Activated effector memory CD4-positive, alpha-beta T cell treated with Interleukin-2 at 50 U/mL for 16 hours (primary cell): ENCODE data around the gene TAS2R1.

Experiments used
- DNase-seq: peaks from one replicate; pipeline ENCODE4 v3.0.0-alpha.2; 2020

The TAS2R1 gene, protein sequence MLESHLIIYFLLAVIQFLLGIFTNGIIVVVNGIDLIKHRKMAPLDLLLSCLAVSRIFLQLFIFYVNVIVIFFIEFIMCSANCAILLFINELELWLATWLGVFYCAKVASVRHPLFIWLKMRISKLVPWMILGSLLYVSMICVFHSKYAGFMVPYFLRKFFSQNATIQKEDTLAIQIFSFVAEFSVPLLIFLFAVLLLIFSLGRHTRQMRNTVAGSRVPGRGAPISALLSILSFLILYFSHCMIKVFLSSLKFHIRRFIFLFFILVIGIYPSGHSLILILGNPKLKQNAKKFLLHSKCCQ

DNA sequence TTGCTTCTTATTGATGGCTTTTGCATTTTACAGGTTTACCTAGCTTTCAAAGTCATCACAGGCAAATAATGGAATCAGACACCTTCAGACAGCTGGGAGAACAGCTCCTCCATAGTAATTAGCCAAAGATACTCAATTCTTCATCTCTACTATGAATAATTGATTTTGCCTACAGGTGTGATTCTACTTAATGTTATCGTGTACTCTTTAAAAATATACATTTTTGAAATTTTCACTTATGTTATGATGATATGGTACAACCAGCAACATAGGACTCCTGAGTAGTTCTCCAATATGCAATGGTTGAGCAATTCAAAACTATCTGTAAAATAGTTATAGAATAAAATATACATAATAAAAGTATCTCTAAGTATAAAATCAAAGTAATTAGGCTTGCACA lies at the start of gene TAS2R1:
Gene TAS2R1 (minus strand): TSS at position 101 of the 400 bp plus-strand sequence. CDS start 319 bp downstream, outside the sequence.
- DNase-seq: no peak

DNA sequence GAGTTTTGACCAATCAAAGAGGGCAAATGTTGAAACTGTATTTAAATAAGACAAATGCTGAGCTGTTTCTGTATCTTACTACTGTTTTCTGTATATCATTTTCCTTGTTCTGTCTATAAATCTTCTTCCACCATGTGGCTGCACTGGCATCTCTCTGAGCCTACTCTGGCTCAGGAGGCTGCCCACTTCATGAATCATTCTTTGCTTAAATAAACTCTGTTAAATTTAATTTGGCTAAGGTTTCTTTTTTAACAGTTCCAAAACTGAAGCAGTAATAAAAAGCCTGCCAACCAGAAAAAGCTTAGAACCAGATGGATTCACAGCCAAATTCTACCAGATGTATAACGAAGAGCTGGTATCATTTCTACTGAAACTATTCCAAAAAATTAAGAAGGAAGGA lies 40.2 kb upstream of the TAS2R1 start:
- no peak for DNase-seq

DNA sequence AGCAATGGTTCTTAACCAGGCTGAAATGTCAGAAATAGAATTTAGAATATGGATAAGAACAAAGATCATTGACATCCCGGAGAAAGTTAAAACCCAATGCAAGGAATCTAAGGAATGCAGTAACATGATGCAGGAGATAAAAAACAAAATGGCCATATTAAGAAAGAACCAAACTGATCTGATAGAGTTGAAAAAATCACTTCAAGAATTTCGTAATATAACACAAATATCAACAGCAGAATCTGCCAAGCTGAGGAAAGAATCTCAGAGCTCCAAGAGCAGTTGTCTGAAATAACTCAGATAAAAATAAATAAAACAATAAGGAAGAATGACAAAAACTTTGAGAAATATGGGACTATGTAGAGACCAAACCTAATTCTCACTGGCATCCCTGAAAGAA lies 37.8 kb upstream of the TAS2R1 start:
- no peak for DNase-seq

DNA sequence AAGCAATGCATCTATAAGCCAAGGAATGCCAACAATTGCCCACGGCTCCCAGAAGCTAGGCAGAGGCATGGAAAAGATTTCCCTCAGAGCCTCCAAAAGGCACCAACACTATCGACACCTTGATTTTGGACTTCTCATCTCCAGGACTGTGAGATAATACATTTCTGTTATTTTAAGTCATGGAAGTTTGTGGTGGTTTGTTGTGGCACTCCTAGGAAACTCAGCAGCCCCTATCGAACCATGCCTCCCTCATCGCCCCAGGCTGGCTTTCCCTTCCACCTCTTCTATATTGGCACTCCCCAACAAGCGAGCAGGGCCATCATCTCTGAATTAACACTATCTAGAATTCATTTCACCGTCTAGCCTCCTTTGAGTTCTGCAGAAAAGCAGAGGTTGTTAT lies 33.7 kb upstream of the TAS2R1 start:
- DNase-seq: no peak

DNA sequence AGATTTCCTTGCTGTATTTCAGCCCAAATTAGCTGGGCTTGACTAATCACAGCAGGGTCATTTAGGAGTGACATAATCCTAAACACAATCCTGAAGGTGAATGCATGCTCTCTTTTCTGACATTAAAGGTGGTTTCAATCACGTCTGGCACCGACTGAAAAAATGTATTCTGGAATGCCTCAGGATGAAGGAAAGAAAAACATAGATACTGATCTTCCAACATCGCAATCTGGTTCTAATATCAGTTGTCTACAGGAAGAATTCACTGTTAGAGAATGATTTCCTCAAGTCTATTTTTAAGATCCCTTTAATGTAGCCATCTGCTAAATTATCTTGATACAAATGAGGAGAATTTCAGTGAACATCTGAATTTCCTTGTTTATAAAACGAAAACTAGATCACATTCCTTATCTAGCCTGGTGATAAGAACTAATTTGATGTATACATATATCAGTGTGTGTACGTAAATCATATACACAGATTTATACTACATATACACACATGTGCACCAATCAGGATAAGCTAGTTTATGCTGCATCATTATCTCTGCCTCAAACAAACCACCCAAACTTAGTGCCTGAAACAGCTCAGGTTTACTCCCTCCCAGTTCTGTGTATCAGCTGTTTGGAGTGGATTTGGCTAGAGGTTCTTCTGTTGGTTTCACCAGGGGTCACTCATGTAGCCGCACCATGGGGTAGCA lies 31.3 kb upstream of the TAS2R1 start:
- DNase-seq: no peak

DNA sequence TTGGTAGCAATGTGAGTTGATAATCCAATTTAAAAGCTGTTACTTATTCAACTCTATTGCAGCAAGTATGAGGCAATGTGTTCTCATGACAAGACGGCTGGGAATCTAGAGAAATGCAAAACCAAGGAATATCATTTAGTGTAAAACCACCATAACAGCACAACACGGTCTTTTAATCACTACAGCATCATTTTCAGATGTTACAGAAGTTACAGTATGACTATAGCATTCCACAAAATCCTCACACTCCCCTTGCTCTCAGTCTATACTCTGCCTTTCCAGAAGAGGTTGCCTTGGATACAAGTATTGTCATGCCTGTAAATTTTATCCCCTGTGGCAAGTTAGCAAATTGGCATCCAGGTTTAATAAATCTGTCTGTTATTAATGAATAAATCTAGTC lies 28.6 kb upstream of the TAS2R1 start:
- no peak for DNase-seq

DNA sequence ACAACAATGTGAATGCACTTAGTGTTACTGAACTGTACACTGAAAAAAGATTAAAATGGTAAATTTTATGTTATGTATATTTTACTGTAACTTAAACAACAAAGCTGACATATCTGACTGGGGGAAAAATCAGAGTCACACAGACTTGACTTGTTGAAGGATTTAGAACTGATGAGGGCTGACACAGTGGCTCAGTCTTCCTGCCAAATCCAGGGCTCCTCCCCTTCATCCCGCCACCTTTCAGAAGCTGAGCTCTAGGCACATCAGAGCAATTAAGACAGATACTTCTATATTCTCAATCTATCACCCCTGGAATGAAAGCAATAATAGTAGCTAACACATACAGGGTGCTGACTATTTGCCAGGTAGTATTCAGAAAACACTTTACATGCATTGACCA lies 27.7 kb upstream of the TAS2R1 start:
- DNase-seq: no peak

DNA sequence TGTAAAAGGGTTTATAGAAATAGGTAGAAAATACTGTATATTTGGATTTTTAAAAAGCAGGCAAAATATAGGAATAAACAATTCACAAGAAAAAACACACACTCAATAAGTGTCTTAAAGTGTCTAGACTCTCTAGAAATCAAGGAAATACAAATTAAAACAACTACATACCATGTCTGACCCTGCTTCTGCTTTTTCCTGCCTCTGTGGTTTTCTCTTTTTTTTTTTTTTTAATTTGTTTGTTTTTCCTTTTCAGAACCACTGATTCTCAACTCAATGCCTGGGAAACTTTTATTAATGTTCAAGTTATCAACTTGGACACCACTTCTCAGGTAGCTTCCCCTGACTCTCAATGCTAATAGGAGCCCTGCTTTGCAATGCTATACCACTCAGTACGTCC lies 25.5 kb upstream of the TAS2R1 start:
- no peak for DNase-seq

DNA sequence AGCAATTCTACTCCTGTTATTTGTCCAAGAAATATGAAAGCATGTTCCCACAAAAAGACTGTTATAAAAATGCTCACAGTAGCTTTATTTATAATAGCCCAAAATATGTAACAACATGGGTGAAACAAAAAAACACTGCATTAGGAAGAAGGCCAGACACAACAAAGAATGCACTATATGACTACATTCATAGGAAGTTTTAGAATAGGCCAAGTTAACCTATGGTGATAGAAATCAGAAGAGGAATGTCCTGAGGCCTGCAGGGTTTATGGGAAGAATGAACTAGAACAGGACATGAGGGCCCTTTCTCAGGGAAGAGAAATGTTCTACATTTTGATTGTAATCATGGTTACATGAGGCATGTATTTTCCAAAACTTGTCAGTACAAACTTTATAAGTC lies 24.7 kb upstream of the TAS2R1 start:
- no peak for DNase-seq

DNA sequence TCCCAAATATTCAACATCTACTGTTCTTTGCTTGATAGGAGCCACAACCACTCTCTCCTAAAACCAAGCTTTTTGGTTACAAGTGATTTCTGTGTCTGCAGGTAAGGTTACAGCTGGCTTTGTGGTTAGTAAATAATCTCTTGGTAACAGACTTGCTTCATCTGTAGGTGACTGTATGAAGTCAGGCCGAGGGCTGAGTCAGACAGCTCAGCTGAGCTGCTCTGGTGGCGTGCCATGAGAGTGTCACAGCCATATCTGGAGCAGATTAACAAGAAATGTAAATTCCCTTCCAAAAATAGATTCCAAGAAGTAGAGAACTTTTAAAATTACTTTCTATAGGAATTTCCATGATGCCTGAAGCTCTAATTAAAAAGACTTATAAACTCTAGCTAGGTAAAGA lies 23.7 kb upstream of the TAS2R1 start:
- no peak for DNase-seq

DNA sequence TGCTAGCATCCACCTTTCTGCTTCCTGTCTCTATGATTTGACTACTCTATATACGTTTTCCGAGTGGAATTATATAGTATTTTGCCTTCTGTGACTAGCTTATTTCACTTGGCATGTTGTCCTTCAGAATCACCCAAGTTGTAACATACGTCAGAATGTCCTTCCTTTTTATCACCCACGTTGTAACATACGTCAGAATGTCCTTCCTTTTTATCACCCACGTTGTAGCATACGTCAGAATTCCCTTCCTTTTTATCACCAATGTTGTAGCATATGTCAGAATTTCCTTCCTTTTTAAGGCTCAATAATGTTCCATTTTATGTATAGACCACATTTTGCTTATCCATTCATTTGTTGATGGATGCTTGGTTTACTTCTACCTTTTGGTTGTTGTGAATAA lies 22.9 kb upstream of the TAS2R1 start:
- no peak for DNase-seq

DNA sequence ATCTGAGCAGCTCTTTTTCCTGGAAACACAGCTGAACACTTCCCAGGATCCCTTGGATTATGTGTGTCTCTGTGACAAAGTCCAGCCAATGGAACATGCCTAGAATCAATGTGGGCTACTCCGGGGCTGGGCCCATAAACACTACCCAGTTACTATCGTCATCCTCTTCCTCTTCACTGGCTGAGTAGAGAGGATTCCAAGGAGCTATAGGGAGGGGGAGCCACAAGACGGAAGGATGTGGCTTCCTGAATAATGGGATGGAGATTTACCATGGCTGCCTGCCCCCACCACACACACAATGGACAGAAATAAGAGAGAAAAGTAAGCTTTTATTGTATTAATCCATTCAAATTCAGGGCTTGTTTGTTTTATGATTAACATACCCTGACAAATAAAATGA lies 22.1 kb upstream of the TAS2R1 start:
- DNase-seq: no peak

DNA sequence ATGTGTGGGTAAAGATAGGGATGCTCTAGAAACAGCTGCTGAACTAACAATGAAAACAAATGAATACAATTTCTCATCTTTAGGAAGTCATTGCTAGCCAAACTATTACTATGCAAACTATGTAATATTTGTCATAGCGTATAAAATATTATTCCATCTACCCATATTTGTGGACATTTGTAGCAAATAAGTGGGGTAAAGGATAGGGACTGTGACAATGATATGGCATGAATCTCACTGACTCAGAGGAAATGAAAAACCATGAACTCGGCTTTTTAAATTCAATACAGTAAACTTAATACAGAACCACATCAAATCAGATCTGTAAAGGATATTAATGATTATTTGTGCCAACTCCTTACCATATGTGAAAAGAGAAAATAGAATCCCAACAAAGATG lies 16.7 kb upstream of the TAS2R1 start:
- DNase-seq: no peak

DNA sequence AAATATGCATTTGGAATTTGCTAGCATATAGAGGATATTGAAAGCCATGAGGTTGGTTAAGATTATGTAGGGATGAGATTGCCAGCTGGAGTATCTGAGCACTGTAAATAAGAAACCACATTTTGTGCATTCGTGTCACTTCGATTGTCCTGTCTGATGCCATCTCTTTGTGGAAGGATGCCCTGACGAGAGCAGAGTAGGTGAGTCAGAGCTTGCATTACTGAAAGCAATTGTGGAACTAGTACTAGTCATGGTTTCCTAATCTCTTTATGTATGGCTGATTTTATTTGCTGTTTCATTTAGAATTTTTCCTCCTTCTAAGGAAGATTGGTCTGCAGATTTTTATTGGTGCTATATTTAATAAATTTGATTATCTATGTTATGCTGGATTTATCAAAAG lies 14.5 kb upstream of the TAS2R1 start:
- DNase-seq: no peak

DNA sequence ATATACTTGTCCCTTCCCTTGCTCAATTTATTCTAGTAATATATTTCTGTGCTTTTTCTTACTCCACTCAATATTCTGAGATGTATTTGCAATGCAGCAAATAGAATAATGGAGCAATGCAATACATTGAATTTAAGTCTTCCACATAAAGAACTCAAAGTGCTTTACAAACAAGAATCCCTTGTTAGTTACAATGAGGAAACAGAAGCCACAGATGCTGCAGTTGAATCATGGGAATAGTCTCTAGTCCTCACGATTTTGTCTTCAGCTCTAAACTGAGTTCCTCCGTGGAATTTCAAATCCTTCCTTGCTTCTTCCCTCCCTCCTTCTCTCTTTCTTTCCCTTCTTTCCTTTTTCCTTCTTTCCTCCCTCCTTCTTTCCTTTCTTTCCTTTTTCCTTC lies 12.5 kb upstream of the TAS2R1 start:
- DNase-seq: no peak

DNA sequence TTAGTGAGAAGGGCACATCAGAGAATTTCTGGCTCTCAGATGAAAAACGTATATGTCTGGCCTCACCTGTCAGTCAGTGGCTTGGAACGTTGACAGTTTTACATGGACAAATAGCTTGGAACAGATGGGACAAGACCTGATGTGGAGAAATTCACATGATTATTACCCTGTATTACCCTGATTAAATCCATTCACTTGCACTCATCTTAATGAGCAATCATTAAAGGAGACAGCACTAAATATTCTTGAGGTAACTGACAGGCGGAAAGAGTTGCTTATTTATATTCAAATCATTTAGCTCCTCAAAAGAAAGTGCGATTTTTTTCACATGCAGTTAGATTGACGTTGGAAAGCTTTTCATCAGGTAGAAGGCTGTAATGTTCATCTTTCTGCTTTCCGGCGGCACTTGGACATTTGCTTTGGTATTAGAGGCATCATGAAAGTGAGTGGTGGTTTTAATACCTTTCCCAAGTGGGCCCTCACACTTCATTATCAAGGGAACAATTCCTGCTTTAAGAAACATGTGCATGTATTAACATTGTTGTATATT lies 11.7 kb upstream of the TAS2R1 start:
- no peak for DNase-seq

DNA sequence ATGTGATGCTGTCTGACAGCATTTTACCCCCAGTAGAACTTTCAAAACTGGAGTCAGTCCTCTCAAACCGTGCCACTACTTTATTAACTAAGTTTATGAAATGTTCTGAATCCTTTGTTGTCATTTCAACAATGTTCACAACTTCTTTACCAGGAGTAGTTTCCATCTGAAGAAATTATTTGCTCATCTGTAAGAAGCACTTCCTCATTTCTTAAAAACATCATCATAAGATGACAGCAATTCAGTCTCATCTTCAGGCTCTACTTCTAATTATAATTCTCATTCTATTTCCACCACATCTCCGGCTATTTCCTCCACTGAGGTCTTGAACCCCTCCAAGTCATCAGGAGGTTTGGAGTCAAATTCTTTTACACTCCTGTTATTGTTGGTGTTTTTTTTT lies 2.3 kb upstream of the TAS2R1 start:
- DNase-seq: no peak

DNA sequence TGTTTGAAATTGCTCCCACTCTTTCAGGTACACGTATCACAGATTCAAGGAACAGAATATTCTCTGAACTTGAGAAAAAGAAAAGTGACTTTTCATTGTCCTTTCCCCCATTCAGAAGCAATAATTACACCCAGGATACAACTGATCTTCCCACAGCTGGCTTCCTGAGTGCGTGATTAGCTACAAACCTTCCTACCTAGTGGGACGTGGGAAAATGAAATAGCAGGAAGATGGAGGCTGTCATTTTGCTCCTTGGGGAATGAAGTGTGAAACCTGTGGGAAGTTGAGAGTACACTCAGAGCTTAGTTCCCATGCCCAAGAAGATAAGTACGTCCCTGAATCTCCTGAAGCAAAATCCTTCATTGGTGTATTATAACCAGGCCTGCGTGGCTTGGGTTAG lies 2.6 kb downstream of the TAS2R1 start:
- no peak for DNase-seq

DNA sequence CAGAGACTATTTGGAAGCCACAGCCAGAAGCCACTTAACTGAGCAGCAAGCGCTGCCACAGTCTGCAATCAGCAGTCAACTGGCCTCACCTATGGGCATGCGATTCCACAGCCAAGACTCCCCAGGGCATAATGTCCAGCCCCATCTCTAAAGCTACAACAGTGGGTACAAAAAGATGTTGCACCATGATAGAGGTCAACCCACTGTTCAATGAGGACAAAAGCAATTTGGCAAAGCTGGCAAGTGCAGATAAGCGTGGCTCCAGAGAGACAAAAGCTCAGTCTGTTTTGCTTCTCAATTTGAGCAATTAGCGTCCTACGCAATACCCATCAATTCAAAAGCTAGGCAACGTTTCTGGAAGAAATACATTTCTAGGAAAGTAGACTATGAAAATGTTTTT lies 3.2 kb downstream of the TAS2R1 start:
- no peak for DNase-seq

DNA sequence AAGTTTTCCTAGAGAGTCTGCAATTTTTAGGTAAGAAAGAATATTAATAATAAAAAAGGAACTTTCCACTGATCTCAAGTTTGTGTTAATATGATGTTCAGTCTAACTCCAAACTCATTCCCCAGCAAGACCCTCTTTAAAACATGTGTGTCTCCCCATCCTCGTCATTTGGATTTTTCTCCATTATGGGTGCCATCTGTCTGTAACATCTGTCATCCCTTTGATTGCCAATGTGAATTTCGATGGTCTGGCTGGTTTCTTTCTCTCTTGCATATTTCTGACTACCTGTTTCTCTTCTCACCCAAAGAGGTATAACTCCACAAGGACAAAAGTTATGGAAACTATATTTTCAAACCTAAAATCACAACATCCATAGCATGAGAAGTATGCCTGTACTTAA lies 4.4 kb downstream of the TAS2R1 start:
- no peak for DNase-seq

DNA sequence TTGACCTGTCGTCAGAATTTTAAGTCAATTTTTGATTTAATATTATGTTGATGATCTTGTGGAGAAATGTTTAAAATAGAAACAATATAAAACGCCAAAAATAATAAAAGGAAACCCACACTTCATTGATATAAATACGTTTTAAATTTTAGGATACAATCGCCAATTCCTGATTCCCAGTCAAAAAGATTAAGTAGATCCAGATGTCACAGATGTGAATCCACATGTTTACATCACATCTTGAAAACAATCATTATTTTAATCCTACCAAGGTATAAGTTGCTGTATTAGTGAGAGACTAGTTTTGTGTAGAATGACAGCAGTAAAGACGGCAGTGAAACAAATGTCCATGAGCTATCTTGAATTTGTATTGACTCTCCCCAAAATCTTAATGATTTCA lies 4.9 kb downstream of the TAS2R1 start:
- no peak for DNase-seq

DNA sequence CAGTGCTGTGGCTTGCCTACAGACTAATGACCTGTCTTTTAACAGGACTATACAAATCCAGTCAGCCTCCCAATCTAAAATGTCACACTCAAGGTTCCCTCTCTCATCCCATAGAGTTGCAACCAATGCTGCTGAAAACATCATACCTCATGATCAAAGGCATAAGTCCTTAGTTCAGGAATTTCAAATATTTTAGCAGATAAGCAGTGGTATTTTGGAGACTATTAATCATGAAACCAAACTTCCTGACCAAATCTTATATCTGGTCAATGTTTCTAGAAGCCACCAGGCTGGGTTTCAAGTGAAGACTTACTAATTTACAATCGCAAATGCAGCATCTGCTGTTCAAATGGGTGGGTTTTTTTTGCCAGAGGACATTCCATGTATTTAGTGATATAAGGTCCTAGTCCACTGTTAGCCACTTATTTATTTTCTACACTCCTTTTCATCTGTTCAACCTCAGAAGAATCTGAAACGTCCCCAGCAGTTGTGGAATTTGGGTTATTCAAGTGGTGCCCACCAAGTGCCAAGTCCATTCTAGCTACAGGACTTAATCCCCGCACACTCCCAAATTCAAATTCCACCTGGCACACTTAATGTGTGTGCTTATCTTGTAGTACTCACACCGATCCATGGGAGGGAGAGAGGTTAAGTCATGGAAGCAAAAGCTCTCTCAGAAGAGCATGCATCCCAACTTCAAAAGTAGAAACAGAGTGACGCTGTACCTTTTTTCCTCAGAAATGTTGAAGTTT lies 5.8 kb downstream of the TAS2R1 start:
- DNase-seq: no peak

DNA sequence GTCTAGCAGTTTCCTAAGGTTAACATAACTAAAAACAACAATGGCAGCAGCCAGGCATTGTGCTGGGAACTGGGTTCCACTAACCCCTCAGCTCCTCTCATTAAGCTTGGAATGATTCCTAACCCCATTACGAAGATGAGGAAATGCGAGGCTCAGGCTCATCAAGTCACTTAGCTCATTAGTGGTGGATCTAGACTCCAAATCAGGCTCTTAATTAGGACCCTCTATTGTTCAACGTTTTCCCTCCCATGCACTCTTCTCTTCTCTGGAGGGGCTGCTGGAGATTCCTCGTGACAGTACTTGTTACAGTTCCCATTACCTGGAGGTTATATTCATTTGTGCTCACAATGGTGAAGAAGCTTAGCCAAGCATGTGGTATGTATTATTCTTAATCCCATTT lies 6.5 kb downstream of the TAS2R1 start:
- DNase-seq: no peak

DNA sequence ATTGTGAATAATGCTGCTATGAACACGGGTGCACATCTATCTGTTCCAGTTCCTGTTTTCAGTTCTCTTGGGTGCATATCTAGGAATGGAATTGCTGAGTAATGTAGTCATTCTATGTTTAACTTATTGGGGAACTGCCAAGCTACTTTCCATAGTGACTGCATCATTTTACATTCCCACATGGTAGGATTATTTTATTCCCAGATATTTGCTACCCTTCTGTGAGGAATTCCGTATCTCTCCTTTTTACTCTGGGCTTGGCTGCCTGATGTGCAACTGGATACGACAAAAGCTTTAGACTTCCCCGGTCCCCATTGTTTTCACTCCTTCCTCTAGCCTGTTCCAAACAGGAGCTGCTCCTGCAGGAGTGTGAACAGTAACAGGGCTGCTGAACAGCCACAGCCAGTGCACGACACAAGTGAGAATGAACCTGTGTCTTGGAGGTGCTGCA lies 7.2 kb downstream of the TAS2R1 start:
- no peak for DNase-seq
